Measurements from ENCODE around the gene KRTAP3-2. TPM values are rescaled to one million over a fixed set of nuclear protein-coding genes. Genes with fewer than 3 reads are reported as not detected.
"Not testable (repeated sequence)": the region's sequence is repeated elsewhere in the genome, so short reads cannot be mapped to it uniquely, and the experiment has no call there.

Gene KRTAP3-2
- total RNA-seq = not detected

DNA sequence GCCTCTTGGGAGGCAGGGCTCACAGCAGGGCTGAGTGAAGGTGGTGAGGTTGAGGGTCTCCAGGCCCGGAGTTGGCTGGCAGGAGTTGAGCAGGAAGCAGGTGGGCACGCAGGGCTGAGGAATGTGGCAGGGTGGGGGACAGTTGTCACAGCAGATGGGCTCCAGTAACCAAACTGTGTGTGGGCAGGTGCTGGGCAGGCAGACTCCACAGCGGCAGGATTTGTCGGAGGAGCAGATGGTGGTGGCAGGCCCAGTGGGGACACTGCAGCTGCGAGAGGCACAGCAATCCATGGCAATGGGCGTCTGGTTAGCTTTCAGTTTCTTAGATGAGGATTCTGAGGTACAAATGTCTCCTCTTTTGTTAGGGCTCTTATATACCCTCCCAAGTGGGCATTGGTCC lies at the start of gene KRTAP3-2:
Gene KRTAP3-2, minus strand, starts transcription at position 344 of the 400 bp plus-strand sequence. Its CDS starts 53 bp downstream, at position 291.
- H3K36me3 Mint-ChIP-seq; CTCF ChIA-PET; H3K9me3 Mint-ChIP-seq (ENCODE audit: low read depth); DNase-seq; H3K4me3 Mint-ChIP-seq; H3K4me1 Mint-ChIP-seq; ATAC-seq; H3K27ac Mint-ChIP-seq: not testable (repeated sequence)
- peaks cover 48% of the 10 kb centered on the region for H3K27me3 Mint-ChIP-seq

DNA sequence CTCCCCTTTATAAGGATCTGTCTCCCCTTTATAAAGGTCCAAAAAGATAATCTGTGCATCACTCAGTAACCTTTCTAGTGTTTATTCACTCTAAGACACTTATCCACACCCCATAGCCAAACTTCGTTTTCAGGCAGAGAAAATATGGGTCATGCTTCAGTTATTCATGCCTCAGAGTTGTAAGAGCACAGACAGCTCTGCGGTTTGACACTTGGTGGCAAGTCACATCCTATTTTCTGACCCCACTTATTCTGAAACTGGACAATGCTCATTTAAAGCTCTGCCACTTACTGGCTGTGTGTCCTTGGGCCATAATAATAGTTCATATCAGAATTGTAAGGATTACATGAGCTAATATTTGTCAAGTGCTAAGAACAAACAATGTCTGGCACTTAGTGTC lies 49.4 kb upstream of the KRTAP3-2 start:
- CTCF ChIA-PET = no interaction called here
- peaks cover 32% of the 10 kb centered on the region for H3K27me3 Mint-ChIP-seq

DNA sequence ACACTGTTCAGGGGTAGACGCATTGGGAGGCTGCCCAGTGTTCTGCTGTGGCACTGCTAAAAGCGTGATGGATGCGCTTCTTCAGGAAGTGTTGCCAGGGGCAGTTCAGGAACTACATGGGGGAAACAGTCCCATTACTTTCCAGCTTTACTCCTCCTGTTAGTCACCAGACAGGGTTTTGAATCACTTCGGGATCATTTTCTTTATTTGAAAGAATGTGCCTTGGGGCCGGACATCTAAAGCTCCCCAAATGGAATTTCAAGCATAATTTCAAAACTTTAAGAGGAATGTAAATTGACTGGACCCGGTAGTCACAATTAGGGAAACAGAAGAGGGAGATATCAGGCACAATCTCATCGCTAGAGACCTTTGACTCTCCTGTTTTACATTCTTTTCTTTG lies 48.7 kb upstream of the KRTAP3-2 start:
- CTCF ChIA-PET = interaction anchor here (1.5 kb wide), 1 partner anchor 42 kb away, joined by 3 read pairs; no protein-coding TSS in a partner anchor
- DNase-seq (no peak), ATAC-seq (no peak)
- Mint-ChIP-seq H3K4me1 (no peaks in the 10 kb centered on the region), H3K27me3 (peaks cover 30% of the 10 kb centered on the region), H3K36me3 (no peaks in the 10 kb centered on the region), H3K27ac (no peak overlapping the region), H3K4me3 (no peak overlapping the region), H3K9me3 (ENCODE audit: low read depth) (no peaks in the 10 kb centered on the region)

More for the DNA sequence above, 49.4 kb upstream of the KRTAP3-2 start:
- DNase-seq (no peak), ATAC-seq (no peak)
- no peak overlapping the region for H3K27ac Mint-ChIP-seq
- H3K9me3 Mint-ChIP-seq (ENCODE audit: low read depth) = no peaks in the 10 kb centered on the region
- no peak overlapping the region for H3K4me3 Mint-ChIP-seq
- no peaks in the 10 kb centered on the region for H3K36me3 Mint-ChIP-seq
- no peaks in the 10 kb centered on the region for H3K4me1 Mint-ChIP-seq

DNA sequence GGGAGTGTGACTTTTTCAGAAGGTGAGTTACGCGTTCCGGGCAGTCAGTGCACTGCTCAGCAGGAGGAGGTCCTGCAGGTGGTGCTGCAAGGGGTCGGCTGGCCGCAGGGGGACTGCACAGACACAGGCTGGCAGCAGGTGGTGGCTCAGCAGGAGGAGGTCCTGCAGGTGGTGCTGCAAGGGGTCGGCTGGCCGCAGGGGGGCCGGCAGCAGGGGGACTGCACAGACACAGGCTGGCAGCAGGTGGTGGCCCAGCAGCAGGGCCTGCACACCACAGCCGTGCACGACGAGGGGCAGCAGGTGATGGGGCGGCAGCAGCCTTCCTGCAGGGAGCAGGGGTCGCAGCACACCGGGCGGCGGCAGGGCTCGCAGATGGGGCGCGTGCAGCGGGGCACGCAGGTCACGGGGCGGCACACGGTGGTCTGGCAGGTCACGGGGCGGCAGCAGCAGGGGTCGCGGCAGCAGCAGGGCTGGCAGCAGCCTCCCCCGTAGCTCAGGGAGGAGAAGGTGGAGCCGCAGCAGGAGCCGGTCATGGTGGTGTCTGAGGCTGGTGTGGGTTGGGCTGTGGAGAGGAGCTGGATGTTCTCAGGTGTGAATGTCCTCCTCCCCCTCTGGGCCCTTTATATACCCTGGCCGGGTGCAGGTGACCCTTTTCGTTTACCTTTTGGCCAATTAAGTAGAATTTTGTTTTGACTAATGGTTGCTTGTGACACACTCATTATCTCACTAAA lies 47.2 kb upstream of the KRTAP3-2 start, which contains the start of gene KRTAP2-1:
Gene KRTAP2-1, minus strand, starts transcription at position 582 of the 731 bp plus-strand sequence. Its CDS starts 49 bp downstream, at position 533.
- ATAC-seq; H3K9me3 Mint-ChIP-seq (ENCODE audit: low read depth); H3K4me1 Mint-ChIP-seq; H3K4me3 Mint-ChIP-seq; H3K36me3 Mint-ChIP-seq; H3K27ac Mint-ChIP-seq; DNase-seq: not testable (repeated sequence)
- peaks cover 19% of the 10 kb centered on the region for H3K27me3 Mint-ChIP-seq
- CTCF ChIA-PET = interaction anchor here (1.5 kb wide), 1 partner anchor 41 kb away, joined by 3 read pairs; no protein-coding TSS in a partner anchor

DNA sequence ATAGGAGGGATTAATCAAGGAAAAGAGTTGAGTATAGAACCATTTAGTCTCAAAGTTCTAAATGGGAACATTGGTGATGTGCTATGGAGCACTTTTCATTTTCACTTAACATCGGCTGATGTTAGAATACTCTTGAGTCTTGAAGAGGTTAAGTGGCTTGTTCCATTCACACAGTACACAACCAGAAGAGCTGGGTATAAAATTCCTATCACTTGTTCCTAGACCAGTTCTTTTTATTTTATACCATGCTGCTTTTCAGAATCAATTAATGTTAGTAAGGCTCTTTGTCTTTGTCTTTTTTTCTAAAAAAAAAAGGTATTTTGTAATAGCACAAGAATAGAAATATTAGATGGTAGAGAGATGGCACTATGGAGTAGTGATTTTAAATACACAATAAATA lies 43.2 kb upstream of the KRTAP3-2 start:
- H3K27me3 Mint-ChIP-seq = peaks cover 21% of the 10 kb centered on the region
- ATAC-seq (no peak), DNase-seq (no peak)
- H3K36me3 Mint-ChIP-seq = no peaks in the 10 kb centered on the region
- no peak overlapping the region for H3K4me3 Mint-ChIP-seq
- no peaks in the 10 kb centered on the region for H3K4me1 Mint-ChIP-seq
- CTCF ChIA-PET = no interaction called here
- no peak overlapping the region for H3K27ac Mint-ChIP-seq
- peaks cover 3% of the 10 kb centered on the region for H3K9me3 Mint-ChIP-seq (ENCODE audit: low read depth)

DNA sequence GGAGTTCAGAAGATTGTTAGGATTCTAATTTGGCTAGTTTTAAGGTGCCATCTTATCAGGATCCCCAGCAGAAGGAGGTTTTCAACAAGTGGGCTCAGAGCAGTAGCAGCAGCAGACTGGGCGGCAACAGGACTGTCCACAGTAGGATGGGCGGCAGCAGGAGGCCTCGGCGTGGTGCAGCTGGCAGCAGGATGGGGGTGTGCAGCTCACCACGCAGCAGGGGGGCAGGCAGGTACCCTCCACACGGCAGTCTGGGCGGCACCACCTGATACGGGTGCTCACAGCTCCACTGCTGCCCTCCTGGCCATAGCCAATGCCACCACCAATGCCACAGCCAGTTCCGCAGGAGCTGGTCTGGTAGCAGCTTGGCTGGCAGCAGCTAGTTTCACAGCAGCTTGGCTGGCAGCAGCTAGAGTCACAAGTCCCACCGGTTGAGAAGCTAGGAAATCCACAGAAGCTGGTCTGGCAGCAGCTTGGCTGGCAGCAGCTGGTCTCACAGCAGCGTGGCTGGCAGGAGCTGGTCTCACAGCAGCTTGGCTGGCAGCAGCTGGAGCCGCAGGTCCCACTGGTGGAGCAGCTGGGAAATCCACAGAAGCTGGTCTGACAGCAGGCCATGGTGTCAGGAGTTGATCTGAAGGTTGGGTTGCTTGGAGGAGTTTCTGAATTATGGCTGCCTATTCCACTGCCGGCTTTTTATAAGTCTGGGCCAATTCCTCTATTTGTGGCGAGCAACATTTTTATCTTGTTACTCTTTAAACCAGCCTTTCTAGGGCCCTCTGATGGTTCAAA lies 41.3 kb upstream of the KRTAP3-2 start, which contains the start of gene KRTAP1-1:
Gene KRTAP1-1, minus strand, starts transcription at position 668 of the 789 bp plus-strand sequence. Its CDS starts 53 bp downstream, at position 615.
- H3K4me1 Mint-ChIP-seq; H3K4me3 Mint-ChIP-seq; CTCF ChIA-PET; ATAC-seq; DNase-seq; H3K9me3 Mint-ChIP-seq (ENCODE audit: low read depth); H3K27ac Mint-ChIP-seq; H3K36me3 Mint-ChIP-seq: not testable (repeated sequence)
- peaks cover 19% of the 10 kb centered on the region for H3K27me3 Mint-ChIP-seq

DNA sequence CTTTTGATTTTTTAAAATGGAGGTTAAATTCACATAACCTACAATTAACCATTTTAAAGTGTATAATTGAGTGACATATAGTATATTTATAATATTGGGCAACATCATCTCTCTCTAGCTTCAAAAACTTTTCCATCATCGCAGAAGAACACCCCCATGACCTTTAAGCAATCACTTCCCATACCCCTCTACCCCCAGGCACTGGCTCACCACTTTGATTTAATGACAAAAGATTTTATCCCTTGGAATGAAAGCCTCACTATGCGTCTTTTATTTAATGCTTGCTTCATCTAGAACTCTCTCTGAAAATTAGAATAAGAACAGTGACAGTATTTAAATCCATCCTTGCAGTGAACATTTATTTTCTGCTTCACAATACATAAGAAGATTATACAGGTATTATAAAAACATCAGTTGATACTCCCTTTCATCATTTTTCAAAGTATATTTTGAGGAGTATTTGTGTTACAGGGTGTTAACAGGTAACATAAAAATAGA lies 38.2 kb upstream of the KRTAP3-2 start:
- no peaks in the 10 kb centered on the region for H3K36me3 Mint-ChIP-seq
- CTCF ChIA-PET = no interaction called here

DNA sequence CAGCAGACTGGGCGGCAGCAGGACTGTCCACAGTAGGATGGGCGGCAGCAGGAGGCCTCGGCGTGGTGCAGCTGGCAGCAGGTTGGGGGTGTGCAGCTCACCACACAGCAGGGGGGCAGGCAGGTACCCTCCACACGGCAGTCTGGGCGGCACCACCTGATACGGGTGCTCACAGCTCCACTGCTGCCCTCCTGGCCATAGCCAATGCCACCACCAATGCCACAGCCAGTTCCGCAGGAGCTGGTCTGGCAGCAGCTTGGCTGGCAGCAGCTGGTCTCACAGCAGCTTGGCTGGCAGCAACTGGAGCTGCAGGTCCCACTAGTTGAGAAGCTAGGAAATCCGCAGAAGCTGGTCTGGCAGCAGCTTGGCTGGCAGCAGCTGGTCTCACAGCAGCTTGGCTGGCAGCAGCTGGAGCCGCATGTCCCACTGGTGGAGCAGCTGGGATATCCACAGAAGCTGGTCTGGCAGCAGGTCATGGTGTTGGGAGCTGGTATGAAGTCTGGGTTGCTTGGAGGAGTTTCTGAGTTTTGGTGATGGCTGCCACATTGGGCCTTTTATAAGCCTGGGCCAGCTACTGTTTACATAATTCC lies 34.7 kb upstream of the KRTAP3-2 start, which contains the start of gene KRTAP1-3:
Gene KRTAP1-3, minus strand, starts transcription at position 529 of the 590 bp plus-strand sequence. Its CDS starts 53 bp downstream, at position 476.
- CTCF ChIA-PET; DNase-seq; H3K4me3 Mint-ChIP-seq; H3K27ac Mint-ChIP-seq; H3K36me3 Mint-ChIP-seq; H3K9me3 Mint-ChIP-seq (ENCODE audit: low read depth); H3K4me1 Mint-ChIP-seq; ATAC-seq: not testable (repeated sequence)
- H3K27me3 Mint-ChIP-seq = peaks cover 30% of the 10 kb centered on the region

More for the DNA sequence above, 38.2 kb upstream of the KRTAP3-2 start:
- Mint-ChIP-seq H3K27ac (no peak overlapping the region), H3K4me1 (no peaks in the 10 kb centered on the region), H3K4me3 (no peak overlapping the region), H3K27me3 (peaks cover 20% of the 10 kb centered on the region), H3K9me3 (ENCODE audit: low read depth) (peaks cover 3% of the 10 kb centered on the region)
- ATAC-seq = no peak
- no peak for DNase-seq

DNA sequence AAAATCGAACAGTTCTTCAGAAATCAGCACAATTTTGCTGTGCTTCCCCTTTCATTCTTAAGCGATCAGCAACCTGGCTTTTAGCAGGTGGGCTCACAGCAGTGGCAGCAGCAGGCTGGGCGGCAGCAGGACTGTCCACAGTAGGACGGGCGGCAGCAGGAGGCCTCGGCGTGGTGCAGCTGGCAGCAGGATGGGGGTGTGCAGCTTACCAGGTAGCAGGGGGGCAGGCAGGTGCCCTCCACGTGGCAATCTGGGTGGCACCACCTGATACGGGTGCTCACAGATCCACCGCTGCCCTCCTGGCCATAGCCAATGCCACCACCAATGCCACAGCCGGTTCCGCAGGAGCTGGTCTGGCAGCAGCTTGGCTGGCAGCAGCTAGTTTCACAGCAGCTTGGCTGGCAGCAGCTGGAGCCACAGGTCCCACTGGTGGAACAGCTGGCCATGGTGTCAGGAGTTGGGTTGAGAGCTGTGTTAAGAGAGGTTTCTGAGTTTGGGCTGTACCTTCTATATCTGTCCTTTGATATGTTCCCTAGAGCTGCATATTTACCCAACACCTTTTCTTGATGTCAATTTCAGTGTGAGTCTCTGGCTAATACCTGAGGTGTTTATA lies 30.0 kb upstream of the KRTAP3-2 start, which contains the start of gene KRTAP1-4:
Gene KRTAP1-4, minus strand, starts transcription at position 563 of the 613 bp plus-strand sequence. Its CDS starts 117 bp downstream, at position 446.
- H3K4me1 Mint-ChIP-seq = no peaks in the 10 kb centered on the region
- peaks cover 52% of the 10 kb centered on the region for H3K27me3 Mint-ChIP-seq
- no peak within 1 kb of the TSS for H3K27ac Mint-ChIP-seq
- ATAC-seq (no peak), DNase-seq (no peak)
- no peaks in the 10 kb centered on the region for H3K9me3 Mint-ChIP-seq (ENCODE audit: low read depth)
- H3K36me3 Mint-ChIP-seq = no peaks in the 10 kb centered on the region
- CTCF ChIA-PET = no interaction called here
- H3K4me3 Mint-ChIP-seq = no peak within 1 kb of the TSS

DNA sequence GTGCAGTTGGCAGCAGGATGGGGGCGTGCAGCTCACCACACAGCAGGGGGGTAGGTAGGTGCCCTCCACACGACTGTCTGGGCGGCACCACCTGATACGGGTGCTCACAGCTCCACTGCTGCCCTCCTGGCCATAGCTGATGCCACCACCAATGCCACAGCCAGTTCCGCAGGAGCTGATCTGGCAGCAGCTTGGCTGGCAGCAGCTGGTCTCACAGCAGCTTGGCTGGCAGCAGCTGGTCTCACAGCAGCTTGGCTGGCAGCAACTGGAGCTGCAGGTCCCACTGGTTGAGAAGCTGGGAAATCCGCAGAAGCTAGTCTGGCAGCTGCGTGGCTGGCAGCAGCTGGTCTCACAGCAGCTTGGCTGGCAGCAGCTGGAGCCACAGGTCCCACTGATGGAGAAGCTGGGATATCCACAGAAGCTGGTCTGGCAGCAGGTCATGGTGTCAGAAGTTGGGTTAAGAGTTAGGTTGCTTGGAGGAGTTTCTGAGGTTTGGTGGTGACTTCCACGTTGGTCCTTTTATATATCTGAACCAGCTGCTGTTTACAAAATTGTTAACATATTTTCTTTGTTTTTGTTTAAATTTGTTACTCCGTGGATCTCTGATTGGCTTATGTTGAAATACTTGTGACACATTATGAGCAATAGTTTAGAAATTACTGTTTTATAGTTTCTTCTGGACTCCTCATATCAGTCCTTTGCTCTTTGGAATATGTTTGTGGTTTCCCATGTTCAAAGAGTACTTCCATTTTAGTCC lies 27.2 kb upstream of the KRTAP3-2 start, which contains the start of gene KRTAP1-5:
Gene KRTAP1-5, minus strand, starts transcription at position 494 of the 757 bp plus-strand sequence. Its CDS starts 53 bp downstream, at position 441.
- Mint-ChIP-seq H3K4me1 (no peaks in the 10 kb centered on the region), H3K9me3 (ENCODE audit: low read depth) (no peaks in the 10 kb centered on the region), H3K4me3 (no peak within 1 kb of the TSS), H3K36me3 (no peaks in the 10 kb centered on the region), H3K27ac (no peak within 1 kb of the TSS), H3K27me3 (peaks cover 49% of the 10 kb centered on the region)
- CTCF ChIA-PET = no interaction called here
- ATAC-seq = no peak
- no peak for DNase-seq

DNA sequence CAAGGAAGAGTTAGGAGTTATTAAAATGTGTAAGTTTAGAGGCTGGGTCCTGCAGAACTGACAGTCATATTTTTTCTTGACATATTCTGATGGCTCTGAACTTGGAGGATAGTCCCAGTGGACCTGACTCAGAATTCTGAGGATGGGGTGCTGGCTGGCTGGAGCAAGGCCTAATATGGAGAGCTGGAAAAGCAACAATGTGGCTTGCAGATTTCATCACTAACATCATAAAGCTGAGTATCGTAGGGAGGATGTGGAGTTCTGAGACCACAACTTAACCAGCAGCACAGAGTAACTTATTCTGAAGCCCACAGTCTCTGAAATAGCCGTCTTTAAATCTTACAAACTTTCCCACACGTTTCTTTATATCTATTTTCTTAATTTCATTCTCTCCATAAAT lies 25.0 kb upstream of the KRTAP3-2 start:
- no peak overlapping the region for H3K4me3 Mint-ChIP-seq
- DNase-seq (no peak), ATAC-seq (no peak)
- H3K27me3 Mint-ChIP-seq = peaks cover 37% of the 10 kb centered on the region
- no peaks in the 10 kb centered on the region for H3K9me3 Mint-ChIP-seq (ENCODE audit: low read depth)
- H3K4me1 Mint-ChIP-seq = no peaks in the 10 kb centered on the region
- CTCF ChIA-PET = no interaction called here
- H3K36me3 Mint-ChIP-seq = no peaks in the 10 kb centered on the region
- no peak overlapping the region for H3K27ac Mint-ChIP-seq

DNA sequence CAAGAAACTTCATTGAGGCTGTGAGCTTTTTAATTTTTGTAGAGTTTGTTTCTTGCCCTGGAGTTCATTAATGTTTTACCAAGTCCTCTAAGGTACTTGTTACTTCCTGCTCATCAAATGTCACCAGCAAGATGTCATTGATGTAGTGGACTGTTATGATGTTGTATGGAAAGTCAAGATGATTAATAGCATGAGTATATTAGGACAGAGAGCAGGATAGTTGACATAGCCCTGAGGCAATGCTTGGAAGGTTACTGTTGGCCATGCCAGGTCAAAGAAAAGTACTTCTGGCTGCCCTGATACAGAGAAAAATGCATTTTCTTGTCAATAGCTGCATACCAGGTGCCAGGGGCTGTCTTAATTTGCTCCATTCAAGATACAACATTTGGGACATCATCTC lies 20.6 kb upstream of the KRTAP3-2 start:
- H3K27me3 Mint-ChIP-seq = peaks cover 17% of the 10 kb centered on the region
- no peak overlapping the region for H3K4me3 Mint-ChIP-seq
- no peak for DNase-seq
- CTCF ChIA-PET = no interaction called here
- H3K9me3 Mint-ChIP-seq (ENCODE audit: low read depth) = no peaks in the 10 kb centered on the region
- H3K4me1 Mint-ChIP-seq = no peaks in the 10 kb centered on the region
- ATAC-seq = no peak
- H3K27ac Mint-ChIP-seq = no peak overlapping the region
- no peaks in the 10 kb centered on the region for H3K36me3 Mint-ChIP-seq

Data from activated CD8-positive, alpha-beta memory T cell treated with anti-CD3 and anti-CD28 coated beads, Interleukin-2, amount 10 ng/mL, durations not matched to agents 7 days and 5 days (primary cell).